NT2/D1 (cell line): Measurements from ENCODE around the gene CES2.

Experiments
- SUZ12 ChIP-seq: IDR thresholded peaks from 2 replicates; pipeline ENCODE4 v1.6.1; 2011; ENCODE audit not compliant: insufficient read length, insufficient read depth; ENCODE audit errors: extremely low read depth
- ZNF274 ChIP-seq: IDR thresholded peaks from 2 replicates; pipeline ENCODE4 v1.6.1; 2011; ENCODE audit warnings: mild to moderate bottlenecking, low read depth, low read length

GRCh38 chr16:66899310-66899944 is 35.9 kb upstream of the CES2 start:
- TF ChIP-seq ZNF274 (no peak), SUZ12 (no peak)
